HepG2 (cell line): ENCODE results near the gene SLBP. TPM values are rescaled to one million over a fixed set of nuclear protein-coding genes. Genes with fewer than 3 reads are reported as not detected.
A peak's percentile ranks its signal among the peaks of the same experiment; 100 is the strongest.

Experiments
- ATAC-seq: fragments of 200-7000 bp; cut with Tn5 transposase; 3 replicates; pipeline ENCODE4 v1.9.1; 2020; ENCODE audit warnings: mild to moderate bottlenecking, moderate library complexity
- BruUV-seq: library from RNA; stranded (reverse); fragments of 400-500 nt; replicated peaks from 2 replicates; lab custom pipeline; 2021; lab: Mats Ljungman, UMichigan
- CTCF ChIA-PET: fragments of 300-600 bp; formaldehyde crosslinking; extraction: SDS; loops from one replicate; lab custom pipeline; 2021; ENCODE audit warnings: low total read pairs, inconsistent platforms, low intra/inter-chr PET ratio; lab: Yijun Ruan, JAX
- POLR2A ChIA-PET: fragments of 350-600 bp; sonication (Branson Sonifier 250); formaldehyde crosslinking; loops from one replicate; lab custom pipeline; 2020; ENCODE audit warnings: antibody characterized with exemption, inconsistent platforms; lab: Yijun Ruan, JAX
- DNase-seq: peaks from one replicate; pipeline ENCODE4 v3.0.0-alpha.2; 2015; ENCODE audit warnings: low spot score
- FAIRE-seq: peaks from 3 replicates; lab custom pipeline; 2011; peaks lifted over from hg19 to GRCh38; lab: Jason Lieb, UNC
- H2AFZ ChIP-seq: one replicate; pipeline ENCODE4 v1.6.1; 2011; ENCODE audit warnings: low read length, inconsistent platforms
- H3K27ac ChIP-seq: fragments of 300-600 bp; 3 replicates; pipeline ENCODE4 v1.8.0; 2011; ENCODE audit warnings: mixed run types, mild to moderate bottlenecking, mixed read lengths, low read length, inconsistent platforms; ENCODE audit not compliant: insufficient read depth; ENCODE audit errors: extremely low read length
- H3K27me3 ChIP-seq, 2 experiments: fragments of 200-600 bp in 1 of 2; 2 replicates in 1 of 2; 3 replicates in 1 of 2; pipeline versions ENCODE4 v1.6.0 to v1.8.0; 2011; ENCODE audit warnings: low read length in 2 of 2, mild to moderate bottlenecking in 2 of 2, moderate library complexity in 2 of 2, inconsistent platforms in 1 of 2; ENCODE audit not compliant: insufficient read depth in 2 of 2, control insufficient read depth in 1 of 2
- H3K36me3 ChIP-seq, 2 experiments: fragments of 200-600 bp in 1 of 2; replicated peaks in 1 of 2; 2 replicates in 1 of 2; 3 replicates in 1 of 2; pipeline versions ENCODE4 v1.5.1 to v1.8.0; 2011; ENCODE audit warnings: low read length in 2 of 2, inconsistent platforms in 1 of 2; ENCODE audit not compliant: insufficient read depth in 2 of 2, control insufficient read depth in 1 of 2
- H3K4me1 ChIP-seq: 2 replicates; pipeline ENCODE4 v1.5.1; 2012; ENCODE audit warnings: low read length, inconsistent platforms; ENCODE audit not compliant: insufficient read depth
- H3K4me2 ChIP-seq: 2 replicates; pipeline ENCODE4 v1.6.0; 2011; ENCODE audit warnings: low read depth, low read length, inconsistent platforms
- H3K4me3 ChIP-seq, 3 experiments: fragments of 200-600 bp in 1 of 3; sonication (generic), shearing (Covaris generic) in 1 of 3; replicated peaks in 1 of 3; 2 replicates each; pipeline ENCODE4 v1.5.1; 2011 to 2016; ENCODE audit warnings: low read length in 3 of 3, inconsistent platforms in 2 of 3, low read depth in 2 of 3, mild to moderate bottlenecking in 2 of 3, control low read depth in 1 of 3, mixed read lengths in 1 of 3; ENCODE audit not compliant: insufficient read depth in 1 of 3
- H3K79me2 ChIP-seq: one replicate; pipeline ENCODE4 v1.6.1; 2011; ENCODE audit warnings: low read length, inconsistent platforms; ENCODE audit not compliant: insufficient read depth
- H3K9ac ChIP-seq: 2 replicates; pipeline ENCODE4 v1.6.0; 2011; ENCODE audit warnings: mild to moderate bottlenecking, low read depth, low read length, inconsistent platforms; ENCODE audit not compliant: insufficient read depth
- H3K9me3 ChIP-seq: 2 replicates; pipeline ENCODE4 v1.5.1; 2012; ENCODE audit warnings: mild to moderate bottlenecking, low read length
- H4K20me1 ChIP-seq: 2 replicates; pipeline ENCODE4 v1.6.0; 2011; ENCODE audit warnings: inconsistent platforms, mild to moderate bottlenecking, low read length, moderate library complexity; ENCODE audit not compliant: insufficient read depth
- FOSL1 ChIP-seq: sonication (generic); formaldehyde crosslinking; IDR thresholded peaks from 2 replicates; pipeline ENCODE4 v1.9.0; 2021; ENCODE audit warnings: missing genetic modification reagents, borderline replicate concordance
- NFYC ChIP-seq: IDR thresholded peaks from 2 replicates; pipeline ENCODE4 v1.6.1; 2016; ENCODE audit warnings: missing genetic modification reagents, missing compliant biosample characterization
- NPAS2 ChIP-seq: sonication (generic); formaldehyde crosslinking; IDR thresholded peaks from 2 replicates; pipeline ENCODE4 v1.8.0; 2022; ENCODE audit warnings: mild to moderate bottlenecking, missing genetic modification reagents, borderline replicate concordance
- ZNF615 ChIP-seq: sonication (generic); formaldehyde crosslinking; IDR thresholded peaks from 2 replicates; pipeline ENCODE4 v1.5.0; 2020; ENCODE audit warnings: mild to moderate bottlenecking, missing genetic modification reagents, borderline replicate concordance
- ZNF629 ChIP-seq: sonication (generic); formaldehyde crosslinking; conservative IDR thresholded peaks from 2 replicates; pipeline ENCODE4 v1.5.0; 2020; ENCODE audit warnings: missing genetic modification reagents
- WGBS: methylation state at CpG from one replicate; pipeline ENCODE4 v1.1.6; 2017; ENCODE audit warnings: low lambda C conversion rate; 5-methylcytosine and 5-hydroxymethylcytosine counted together
- in situ Hi-C: cut with HindIII; loops from 2 replicates; pipeline ENCODE4 v1.10.0; 2017; ENCODE audit warnings: low pct_unique_long_range_greater_than_20kb; ENCODE audit not compliant: extremely low pct_ligation_motif_present
- intact Hi-C: fragments of 100-400 bp; cut with micrococcal nuclease; formaldehyde crosslinking; loops from one replicate; pipeline ENCODE4 v1.10.0; 2022; ENCODE audit not compliant: unreplicated experiment
- polyA plus RNA-seq, 8 experiments: library from polyadenylated mRNA; depleted of rRNA in 3 of 8; stranded (reverse) in 7 of 8; unstranded in 1 of 8; fragments of >200 nt; fragmentation: Illumina TruSeq in 4 of 8; extraction: Trizol in 4 of 8; gene quantifications; 2 replicates each; pipeline versions ENCODE4 v1.2.1 to v1.2.3, GENCODE V29; 2011 to 2016; ENCODE audit warnings: low read depth in 4 of 8, missing spikeins in 1 of 8, mixed read lengths in 1 of 8; ENCODE audit not compliant: insufficient read depth in 1 of 8
- total RNA-seq, 5 experiments: library from RNA; depleted of rRNA; stranded (reverse); fragments of >200 nt; fragmentation: Illumina TruSeq; extraction: Trizol; gene quantifications; 2 replicates each; pipeline ENCODE4 v1.2.3, GENCODE V29; 2016; ENCODE audit warnings: low read depth in 1 of 5
- TF ChIP-seq, protein P1 (sequence below): sonication (generic); formaldehyde crosslinking; IDR thresholded peaks from 2 replicates; pipeline ENCODE4 v1.4.0; 2020; ENCODE audit warnings: missing genetic modification reagents
- TF ChIP-seq, protein P2 (sequence below): sonication (generic); formaldehyde crosslinking; IDR thresholded peaks from 2 replicates; pipeline ENCODE4 v1.5.0; 2020; ENCODE audit warnings: mild to moderate bottlenecking, missing genetic modification reagents

Gene SLBP
- total and polyA plus RNA-seq, 2 of the 13 experiments (the other 11 are each of a cell fraction or from before 2014, with no cell fraction given), result 43.9 to 104 TPM

DNA sequence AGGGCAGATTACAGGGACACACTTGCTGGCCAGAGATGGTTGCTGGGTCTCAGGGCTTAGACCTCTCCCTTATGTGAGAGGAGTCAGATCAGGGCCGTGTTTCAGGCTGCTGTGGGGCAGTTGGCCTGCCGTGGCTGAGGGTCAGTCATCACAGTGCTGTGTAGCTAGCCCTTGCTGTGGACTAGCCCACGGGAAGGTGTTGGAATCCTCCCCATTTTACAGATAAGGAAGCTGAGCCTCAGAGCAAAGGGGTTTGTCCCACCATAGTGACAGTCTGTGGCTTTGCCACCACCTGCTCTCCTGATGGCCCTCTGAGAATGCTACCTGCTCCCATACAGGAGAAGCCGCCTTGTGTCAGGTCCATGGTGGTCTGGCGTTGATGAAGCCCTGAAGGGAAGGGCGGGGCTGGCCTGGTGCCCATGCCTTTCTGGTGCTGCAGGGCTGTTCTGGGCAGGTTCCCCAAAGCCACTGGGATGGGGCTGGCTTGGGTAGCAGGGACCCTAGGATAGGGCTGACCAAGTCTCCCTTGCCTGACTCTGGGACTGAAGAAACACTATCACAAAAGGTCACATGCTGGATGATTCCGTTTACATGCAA is 25.6 kb downstream of the SLBP start:
- ATAC-seq (peak; percentile 18), FAIRE-seq (no peak), DNase-seq (no peak)
- 68% methylated on average over 3 of the region's 7 CpGs for WGBS
- Histone ChIP-seq H3K9me3 (no peaks in the 10 kb centered on the region), H2AFZ (no peak overlapping the region), H3K4me2 (no peak overlapping the region), H3K79me2 (no peaks in the 10 kb centered on the region), H3K4me3 (no peak overlapping the region), H3K4me1 (peaks cover 28% of the 10 kb centered on the region), H3K36me3 (peaks cover 4 to 13% of the 10 kb centered on the region in 2 experiments), H3K9ac (no peak overlapping the region), H3K27ac (no peak overlapping the region), H3K27me3 (no peaks in the 10 kb centered on the region), H4K20me1 (no peaks in the 10 kb centered on the region)
- CTCF ChIA-PET, result no interaction called here
- intact Hi-C loops (no loop called here), in situ Hi-C loops (no loop called here)
- POLR2A ChIA-PET, result no interaction called here
- BruUV-seq, result no TSS peak
- no peak for TF ChIP-seq NFYC (CRISPR knock-in tag)
- TF ChIP-seq ZNF629 (CRISPR knock-in tag), result peak; percentile 56; the same call in 1 of the 2 replicates
- TF ChIP-seq, protein P1, sequence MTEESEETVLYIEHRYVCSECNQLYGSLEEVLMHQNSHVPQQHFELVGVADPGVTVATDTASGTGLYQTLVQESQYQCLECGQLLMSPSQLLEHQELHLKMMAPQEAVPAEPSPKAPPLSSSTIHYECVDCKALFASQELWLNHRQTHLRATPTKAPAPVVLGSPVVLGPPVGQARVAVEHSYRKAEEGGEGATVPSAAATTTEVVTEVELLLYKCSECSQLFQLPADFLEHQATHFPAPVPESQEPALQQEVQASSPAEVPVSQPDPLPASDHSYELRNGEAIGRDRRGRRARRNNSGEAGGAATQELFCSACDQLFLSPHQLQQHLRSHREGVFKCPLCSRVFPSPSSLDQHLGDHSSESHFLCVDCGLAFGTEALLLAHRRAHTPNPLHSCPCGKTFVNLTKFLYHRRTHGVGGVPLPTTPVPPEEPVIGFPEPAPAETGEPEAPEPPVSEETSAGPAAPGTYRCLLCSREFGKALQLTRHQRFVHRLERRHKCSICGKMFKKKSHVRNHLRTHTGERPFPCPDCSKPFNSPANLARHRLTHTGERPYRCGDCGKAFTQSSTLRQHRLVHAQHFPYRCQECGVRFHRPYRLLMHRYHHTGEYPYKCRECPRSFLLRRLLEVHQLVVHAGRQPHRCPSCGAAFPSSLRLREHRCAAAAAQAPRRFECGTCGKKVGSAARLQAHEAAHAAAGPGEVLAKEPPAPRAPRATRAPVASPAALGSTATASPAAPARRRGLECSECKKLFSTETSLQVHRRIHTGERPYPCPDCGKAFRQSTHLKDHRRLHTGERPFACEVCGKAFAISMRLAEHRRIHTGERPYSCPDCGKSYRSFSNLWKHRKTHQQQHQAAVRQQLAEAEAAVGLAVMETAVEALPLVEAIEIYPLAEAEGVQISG (CRISPR knock-in tag), result no peak
- TF ChIP-seq, protein P2, sequence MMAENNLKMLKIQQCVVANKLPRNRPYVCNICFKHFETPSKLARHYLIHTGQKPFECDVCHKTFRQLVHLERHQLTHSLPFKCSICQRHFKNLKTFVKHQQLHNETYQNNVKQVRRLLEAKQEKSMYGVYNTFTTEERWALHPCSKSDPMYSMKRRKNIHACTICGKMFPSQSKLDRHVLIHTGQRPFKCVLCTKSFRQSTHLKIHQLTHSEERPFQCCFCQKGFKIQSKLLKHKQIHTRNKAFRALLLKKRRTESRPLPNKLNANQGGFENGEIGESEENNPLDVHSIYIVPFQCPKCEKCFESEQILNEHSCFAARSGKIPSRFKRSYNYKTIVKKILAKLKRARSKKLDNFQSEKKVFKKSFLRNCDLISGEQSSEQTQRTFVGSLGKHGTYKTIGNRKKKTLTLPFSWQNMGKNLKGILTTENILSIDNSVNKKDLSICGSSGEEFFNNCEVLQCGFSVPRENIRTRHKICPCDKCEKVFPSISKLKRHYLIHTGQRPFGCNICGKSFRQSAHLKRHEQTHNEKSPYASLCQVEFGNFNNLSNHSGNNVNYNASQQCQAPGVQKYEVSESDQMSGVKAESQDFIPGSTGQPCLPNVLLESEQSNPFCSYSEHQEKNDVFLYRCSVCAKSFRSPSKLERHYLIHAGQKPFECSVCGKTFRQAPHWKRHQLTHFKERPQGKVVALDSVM (CRISPR knock-in tag), result no peak
- TF ChIP-seq NPAS2 (CRISPR knock-in tag), result no peak
- no peak for TF ChIP-seq FOSL1
- TF ChIP-seq ZNF615 (CRISPR knock-in tag), result no peak
